ENCODE data around the gene AGR2.

AGR2 gene

GRCh38 chr7:16840094-16840493 lies 35.3 kb upstream of the AGR2 start:
- Histone ChIP-seq H3K9me3 (ENCODE audit: control insufficient read depth in 2 of 2, low read length in 2 of 2) (no peaks in the 10 kb centered on the region), H3K27ac (ENCODE audit: low read depth in 2 of 2, low read length in 2 of 2) (no peak overlapping the region), H3K36me3 (ENCODE audit: control insufficient read depth in 2 of 2, insufficient read depth in 2 of 2, low read length in 2 of 2) (no peaks in the 10 kb centered on the region), H3K9ac (ENCODE audit: low read depth in 1 of 2, low read length in 2 of 2) (no peak overlapping the region), H3K4me3 (ENCODE audit: low read length in 2 of 2) (no peak overlapping the region), H3K4me1 (ENCODE audit: control insufficient read depth in 2 of 2, insufficient read depth in 2 of 2, low read length in 2 of 2) (no peaks in the 10 kb centered on the region), H3K27me3 (ENCODE audit: control insufficient read depth in 2 of 2, insufficient read depth in 2 of 2, low read length in 2 of 2) (no peaks in the 10 kb centered on the region)

GRCh38 chr7:16839646-16840045 lies 34.8 kb upstream of the AGR2 start:
- no peaks in the 10 kb centered on the region for H3K4me1 ChIP-seq (ENCODE audit: control insufficient read depth in 2 of 2, insufficient read depth in 2 of 2, low read length in 2 of 2)
- H3K9ac ChIP-seq (ENCODE audit: low read depth in 1 of 2, low read length in 2 of 2), result no peak overlapping the region
- no peaks in the 10 kb centered on the region for H3K27me3 ChIP-seq (ENCODE audit: control insufficient read depth in 2 of 2, insufficient read depth in 2 of 2, low read length in 2 of 2)
- H3K9me3 ChIP-seq (ENCODE audit: control insufficient read depth in 2 of 2, low read length in 2 of 2), result no peaks in the 10 kb centered on the region
- H3K36me3 ChIP-seq (ENCODE audit: control insufficient read depth in 2 of 2, insufficient read depth in 2 of 2, low read length in 2 of 2), result no peaks in the 10 kb centered on the region
- no peak overlapping the region for H3K4me3 ChIP-seq (ENCODE audit: low read length in 2 of 2)
- H3K27ac ChIP-seq (ENCODE audit: low read depth in 2 of 2, low read length in 2 of 2), result no peak overlapping the region

GRCh38 chr7:16838891-16839290 lies 34.1 kb upstream of the AGR2 start:
- no peak overlapping the region for H3K27ac ChIP-seq (ENCODE audit: low read depth in 2 of 2, low read length in 2 of 2)
- H3K4me3 ChIP-seq (ENCODE audit: low read length in 2 of 2), result no peak overlapping the region
- no peaks in the 10 kb centered on the region for H3K36me3 ChIP-seq (ENCODE audit: control insufficient read depth in 2 of 2, insufficient read depth in 2 of 2, low read length in 2 of 2)
- H3K27me3 ChIP-seq (ENCODE audit: control insufficient read depth in 2 of 2, insufficient read depth in 2 of 2, low read length in 2 of 2), result no peaks in the 10 kb centered on the region
- no peaks in the 10 kb centered on the region for H3K9me3 ChIP-seq (ENCODE audit: control insufficient read depth in 2 of 2, low read length in 2 of 2)
- H3K9ac ChIP-seq (ENCODE audit: low read depth in 1 of 2, low read length in 2 of 2), result no peak overlapping the region
- no peaks in the 10 kb centered on the region for H3K4me1 ChIP-seq (ENCODE audit: control insufficient read depth in 2 of 2, insufficient read depth in 2 of 2, low read length in 2 of 2)

- Histone ChIP-seq H3K4me3 (ENCODE audit: low read length in 2 of 2) (no peak overlapping the region), H3K9me3 (ENCODE audit: control insufficient read depth in 2 of 2, low read length in 2 of 2) (no peaks in the 10 kb centered on the region), H3K36me3 (ENCODE audit: control insufficient read depth in 2 of 2, insufficient read depth in 2 of 2, low read length in 2 of 2) (no peaks in the 10 kb centered on the region), H3K27me3 (ENCODE audit: control insufficient read depth in 2 of 2, insufficient read depth in 2 of 2, low read length in 2 of 2) (no peaks in the 10 kb centered on the region), H3K4me1 (ENCODE audit: control insufficient read depth in 2 of 2, insufficient read depth in 2 of 2, low read length in 2 of 2) (no peaks in the 10 kb centered on the region), H3K27ac (ENCODE audit: low read depth in 2 of 2, low read length in 2 of 2) (no peak overlapping the region), H3K9ac (ENCODE audit: low read depth in 1 of 2, low read length in 2 of 2) (no peak overlapping the region)
Observed at GRCh38 chr7:16838386-16838785, 33.6 kb upstream of the AGR2 start.

- Histone ChIP-seq H3K4me3 (ENCODE audit: low read length in 2 of 2) (no peak overlapping the region), H3K9ac (ENCODE audit: low read depth in 1 of 2, low read length in 2 of 2) (no peak overlapping the region), H3K27me3 (ENCODE audit: control insufficient read depth in 2 of 2, insufficient read depth in 2 of 2, low read length in 2 of 2) (no peaks in the 10 kb centered on the region), H3K9me3 (ENCODE audit: control insufficient read depth in 2 of 2, low read length in 2 of 2) (no peaks in the 10 kb centered on the region), H3K27ac (ENCODE audit: low read depth in 2 of 2, low read length in 2 of 2) (no peak overlapping the region), H3K4me1 (ENCODE audit: control insufficient read depth in 2 of 2, insufficient read depth in 2 of 2, low read length in 2 of 2) (no peaks in the 10 kb centered on the region), H3K36me3 (ENCODE audit: control insufficient read depth in 2 of 2, insufficient read depth in 2 of 2, low read length in 2 of 2) (no peaks in the 10 kb centered on the region)
Observed at GRCh38 chr7:16836481-16836880, 31.7 kb upstream of the AGR2 start.

GRCh38 chr7:16833373-16833772 lies 28.6 kb upstream of the AGR2 start:
- Histone ChIP-seq H3K4me3 (ENCODE audit: low read length in 2 of 2) (no peak overlapping the region), H3K9ac (ENCODE audit: low read depth in 1 of 2, low read length in 2 of 2) (no peak overlapping the region), H3K36me3 (ENCODE audit: control insufficient read depth in 2 of 2, insufficient read depth in 2 of 2, low read length in 2 of 2) (no peaks in the 10 kb centered on the region), H3K4me1 (ENCODE audit: control insufficient read depth in 2 of 2, insufficient read depth in 2 of 2, low read length in 2 of 2) (no peaks in the 10 kb centered on the region), H3K27ac (ENCODE audit: low read depth in 2 of 2, low read length in 2 of 2) (no peak overlapping the region), H3K9me3 (ENCODE audit: control insufficient read depth in 2 of 2, low read length in 2 of 2) (no peaks in the 10 kb centered on the region), H3K27me3 (ENCODE audit: control insufficient read depth in 2 of 2, insufficient read depth in 2 of 2, low read length in 2 of 2) (no peaks in the 10 kb centered on the region)

GRCh38 chr7:16826060-16826459 lies 21.3 kb upstream of the AGR2 start:
- Histone ChIP-seq H3K4me3 (ENCODE audit: low read length in 2 of 2) (no peak overlapping the region), H3K4me1 (ENCODE audit: control insufficient read depth in 2 of 2, insufficient read depth in 2 of 2, low read length in 2 of 2) (peaks cover 7 to 15% of the 10 kb centered on the region in 2 donors), H3K27me3 (ENCODE audit: control insufficient read depth in 2 of 2, insufficient read depth in 2 of 2, low read length in 2 of 2) (no peaks in the 10 kb centered on the region), H3K9me3 (ENCODE audit: control insufficient read depth in 2 of 2, low read length in 2 of 2) (no peaks in the 10 kb centered on the region), H3K27ac (ENCODE audit: low read depth in 2 of 2, low read length in 2 of 2) (no peak overlapping the region), H3K9ac (ENCODE audit: low read depth in 1 of 2, low read length in 2 of 2) (no peak overlapping the region), H3K36me3 (ENCODE audit: control insufficient read depth in 2 of 2, insufficient read depth in 2 of 2, low read length in 2 of 2) (no peaks in the 10 kb centered on the region)

- no peaks in the 10 kb centered on the region for H3K36me3 ChIP-seq (ENCODE audit: control insufficient read depth in 2 of 2, insufficient read depth in 2 of 2, low read length in 2 of 2)
- H3K9ac ChIP-seq (ENCODE audit: low read depth in 1 of 2, low read length in 2 of 2), result no peak overlapping the region
Observed at GRCh38 chr7:16822029-16822428, 17.2 kb upstream of the AGR2 start.

GRCh38 chr7:16818732-16819131 lies 13.9 kb upstream of the AGR2 start:
- Histone ChIP-seq H3K4me3 (ENCODE audit: low read length in 2 of 2) (no peak overlapping the region), H3K4me1 (ENCODE audit: control insufficient read depth in 2 of 2, insufficient read depth in 2 of 2, low read length in 2 of 2) (peaks cover 24 to 43% of the 10 kb centered on the region in 2 donors), H3K27me3 (ENCODE audit: control insufficient read depth in 2 of 2, insufficient read depth in 2 of 2, low read length in 2 of 2) (no peaks in the 10 kb centered on the region), H3K27ac (ENCODE audit: low read depth in 2 of 2, low read length in 2 of 2) (no peak overlapping the region), H3K36me3 (ENCODE audit: control insufficient read depth in 2 of 2, insufficient read depth in 2 of 2, low read length in 2 of 2) (no peaks in the 10 kb centered on the region), H3K9me3 (ENCODE audit: control insufficient read depth in 2 of 2, low read length in 2 of 2) (no peaks in the 10 kb centered on the region), H3K9ac (ENCODE audit: low read depth in 1 of 2, low read length in 2 of 2) (no peak overlapping the region)

More at GRCh38 chr7:16822029-16822428, 17.2 kb upstream of the AGR2 start:
- H3K4me1 ChIP-seq (ENCODE audit: control insufficient read depth in 2 of 2, insufficient read depth in 2 of 2, low read length in 2 of 2), result peaks cover 11 to 26% of the 10 kb centered on the region in 2 donors
- peak overlapping the region; percentile 62 to 67 for H3K27ac ChIP-seq (ENCODE audit: low read depth in 2 of 2, low read length in 2 of 2)
- H3K9me3 ChIP-seq (ENCODE audit: control insufficient read depth in 2 of 2, low read length in 2 of 2), result no peaks in the 10 kb centered on the region
- no peaks in the 10 kb centered on the region for H3K27me3 ChIP-seq (ENCODE audit: control insufficient read depth in 2 of 2, insufficient read depth in 2 of 2, low read length in 2 of 2)
- peak overlapping the region in 1 of 2 donors; percentile 0 for H3K4me3 ChIP-seq (ENCODE audit: low read length in 2 of 2)

GRCh38 chr7:16817536-16817935 lies 12.7 kb upstream of the AGR2 start:
- Histone ChIP-seq H3K27me3 (ENCODE audit: control insufficient read depth in 2 of 2, insufficient read depth in 2 of 2, low read length in 2 of 2) (no peaks in the 10 kb centered on the region), H3K4me3 (ENCODE audit: low read length in 2 of 2) (no peak overlapping the region), H3K9me3 (ENCODE audit: control insufficient read depth in 2 of 2, low read length in 2 of 2) (no peaks in the 10 kb centered on the region), H3K36me3 (ENCODE audit: control insufficient read depth in 2 of 2, insufficient read depth in 2 of 2, low read length in 2 of 2) (no peaks in the 10 kb centered on the region), H3K9ac (ENCODE audit: low read depth in 1 of 2, low read length in 2 of 2) (peak overlapping the region in 1 of 2 donors; percentile 14), H3K27ac (ENCODE audit: low read depth in 2 of 2, low read length in 2 of 2) (peak overlapping the region; percentile 29 to 69), H3K4me1 (ENCODE audit: control insufficient read depth in 2 of 2, insufficient read depth in 2 of 2, low read length in 2 of 2) (peaks cover 22 to 46% of the 10 kb centered on the region in 2 donors)

- Histone ChIP-seq H3K9ac (ENCODE audit: low read depth in 1 of 2, low read length in 2 of 2) (peak overlapping the region in 1 of 2 donors; percentile 34), H3K9me3 (ENCODE audit: control insufficient read depth in 2 of 2, low read length in 2 of 2) (no peaks in the 10 kb centered on the region), H3K36me3 (ENCODE audit: control insufficient read depth in 2 of 2, insufficient read depth in 2 of 2, low read length in 2 of 2) (no peaks in the 10 kb centered on the region), H3K27ac (ENCODE audit: low read depth in 2 of 2, low read length in 2 of 2) (peak overlapping the region; percentile 38 to 69), H3K4me3 (ENCODE audit: low read length in 2 of 2) (no peak overlapping the region), H3K27me3 (ENCODE audit: control insufficient read depth in 2 of 2, insufficient read depth in 2 of 2, low read length in 2 of 2) (no peaks in the 10 kb centered on the region), H3K4me1 (ENCODE audit: control insufficient read depth in 2 of 2, insufficient read depth in 2 of 2, low read length in 2 of 2) (peaks cover 21 to 47% of the 10 kb centered on the region in 2 donors)
Observed at GRCh38 chr7:16816824-16817223, 12.0 kb upstream of the AGR2 start.
